WERI-Rb-1 (cell line): Measurements from ENCODE around the gene SMYD1.

Source experiments
- DNase-seq: peaks from one replicate; pipeline ENCODE4 v3.0.0-alpha.2; 2020
- H3K27ac ChIP-seq: fragments of 250-450 bp; sonication (Bioruptor Pico); 2 replicates; pipeline ENCODE4 v1.5.1; 2020; ENCODE audit warnings: mild to moderate bottlenecking, moderate library complexity
- H3K27me3 ChIP-seq: fragments of 250-450 bp; sonication (Bioruptor Pico); 2 replicates; pipeline ENCODE4 v1.5.1; 2021; ENCODE audit warnings: mild to moderate bottlenecking, low read depth, moderate library complexity; ENCODE audit not compliant: insufficient read depth, severe bottlenecking
- H3K36me3 ChIP-seq: fragments of 250-450 bp; sonication (Bioruptor Pico); 2 replicates; pipeline ENCODE4 v1.5.1; 2020; ENCODE audit warnings: mild to moderate bottlenecking, moderate library complexity
- H3K4me3 ChIP-seq: 2 replicates; pipeline ENCODE4 v1.5.1; 2011; ENCODE audit warnings: low read depth, mild to moderate bottlenecking, control low read depth, low read length
- H3K9me3 ChIP-seq: fragments of 250-450 bp; sonication (Bioruptor Pico); 2 replicates; pipeline ENCODE4 v1.5.1; 2021; ENCODE audit warnings: mild to moderate bottlenecking, moderate library complexity; ENCODE audit not compliant: severe bottlenecking
- TF ChIP-seq, protein P1 (sequence below): IDR thresholded peaks from 2 replicates; pipeline ENCODE4 v1.5.1; 2011; ENCODE audit warnings: low read depth, mild to moderate bottlenecking, control low read depth, inconsistent platforms, low read length

The SMYD1 gene

GRCh38 chr2:88129313-88129959 lies 61.8 kb downstream of the SMYD1 start:
- Histone ChIP-seq H3K27me3 (peaks cover 71% of the 10 kb centered on the region), H3K4me3 (no peak overlapping the region), H3K36me3 (no peaks in the 10 kb centered on the region), H3K27ac (no peak overlapping the region), H3K9me3 (no peaks in the 10 kb centered on the region)
- no peak for DNase-seq
- TF ChIP-seq, protein P1, sequence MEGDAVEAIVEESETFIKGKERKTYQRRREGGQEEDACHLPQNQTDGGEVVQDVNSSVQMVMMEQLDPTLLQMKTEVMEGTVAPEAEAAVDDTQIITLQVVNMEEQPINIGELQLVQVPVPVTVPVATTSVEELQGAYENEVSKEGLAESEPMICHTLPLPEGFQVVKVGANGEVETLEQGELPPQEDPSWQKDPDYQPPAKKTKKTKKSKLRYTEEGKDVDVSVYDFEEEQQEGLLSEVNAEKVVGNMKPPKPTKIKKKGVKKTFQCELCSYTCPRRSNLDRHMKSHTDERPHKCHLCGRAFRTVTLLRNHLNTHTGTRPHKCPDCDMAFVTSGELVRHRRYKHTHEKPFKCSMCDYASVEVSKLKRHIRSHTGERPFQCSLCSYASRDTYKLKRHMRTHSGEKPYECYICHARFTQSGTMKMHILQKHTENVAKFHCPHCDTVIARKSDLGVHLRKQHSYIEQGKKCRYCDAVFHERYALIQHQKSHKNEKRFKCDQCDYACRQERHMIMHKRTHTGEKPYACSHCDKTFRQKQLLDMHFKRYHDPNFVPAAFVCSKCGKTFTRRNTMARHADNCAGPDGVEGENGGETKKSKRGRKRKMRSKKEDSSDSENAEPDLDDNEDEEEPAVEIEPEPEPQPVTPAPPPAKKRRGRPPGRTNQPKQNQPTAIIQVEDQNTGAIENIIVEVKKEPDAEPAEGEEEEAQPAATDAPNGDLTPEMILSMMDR: no peak

DNA sequence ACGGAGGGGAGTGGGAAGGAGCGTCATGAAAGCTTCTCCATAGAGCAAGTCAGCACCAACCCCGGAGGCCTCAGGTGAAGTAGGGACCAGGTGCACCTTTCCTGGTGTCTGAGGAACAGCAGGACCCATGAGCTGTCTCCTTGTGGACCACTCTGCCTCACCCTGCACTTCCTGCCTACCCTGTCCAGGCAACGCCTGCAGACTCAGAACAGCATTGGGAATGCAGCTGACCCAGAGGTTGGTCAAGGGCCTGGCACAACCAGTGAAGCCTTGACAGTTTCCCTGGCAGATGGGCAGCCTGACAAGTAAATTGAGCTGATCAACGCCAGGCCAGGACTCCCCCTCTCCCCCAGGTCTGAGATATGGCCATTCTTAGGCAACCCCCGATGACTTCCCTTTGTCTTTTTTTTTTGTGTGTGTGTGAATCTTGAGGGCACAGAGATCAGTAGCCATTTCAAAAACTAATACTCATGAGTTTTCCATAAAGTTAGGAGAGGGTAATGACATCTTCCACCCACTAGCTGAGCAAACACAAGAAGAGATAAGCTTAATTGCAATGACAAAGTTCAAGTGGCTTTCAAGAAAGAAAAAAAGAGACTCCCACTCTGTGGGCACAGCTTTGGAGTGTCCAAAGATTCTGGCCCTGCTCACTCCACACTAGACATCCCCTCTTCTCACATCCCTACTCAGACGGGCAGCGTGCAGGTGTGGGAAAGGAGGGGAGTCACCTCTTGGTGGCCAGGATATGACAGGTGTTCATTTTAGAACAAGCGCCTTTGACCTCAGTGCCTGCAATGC lies 63.8 kb downstream of the SMYD1 start:
- no peaks in the 10 kb centered on the region for H3K36me3 ChIP-seq
- DNase-seq: no peak
- H3K4me3 ChIP-seq: no peak overlapping the region
- no peaks in the 10 kb centered on the region for H3K9me3 ChIP-seq
- TF ChIP-seq, protein P1: no peak
- H3K27ac ChIP-seq: no peak overlapping the region
- peaks cover 70% of the 10 kb centered on the region for H3K27me3 ChIP-seq

- Histone ChIP-seq H3K36me3 (no peaks in the 10 kb centered on the region), H3K9me3 (no peaks in the 10 kb centered on the region), H3K27ac (no peak overlapping the region), H3K4me3 (no peak overlapping the region), H3K27me3 (peaks cover 64% of the 10 kb centered on the region)
- TF ChIP-seq, protein P1: no peak
- DNase-seq: no peak
Measured at GRCh38 chr2:88131999-88132368, 64.4 kb downstream of the SMYD1 start.

GRCh38 chr2:88133875-88134274 lies 66.2 kb downstream of the SMYD1 start:
- DNase-seq: no peak
- H3K27me3 ChIP-seq: peaks cover 62% of the 10 kb centered on the region
- H3K27ac ChIP-seq: no peak overlapping the region
- H3K36me3 ChIP-seq: no peaks in the 10 kb centered on the region
- TF ChIP-seq, protein P1: no peak
- no peaks in the 10 kb centered on the region for H3K9me3 ChIP-seq
- no peak overlapping the region for H3K4me3 ChIP-seq

GRCh38 chr2:88136817-88137216 lies 69.2 kb downstream of the SMYD1 start:
- Histone ChIP-seq H3K36me3 (no peaks in the 10 kb centered on the region), H3K9me3 (no peaks in the 10 kb centered on the region), H3K27ac (no peak overlapping the region), H3K27me3 (peaks cover 73% of the 10 kb centered on the region), H3K4me3 (no peak overlapping the region)
- no peak for DNase-seq
- TF ChIP-seq, protein P1: no peak
